MCF 10A (cell line): ENCODE results near the gene SSBP4. TPM values are rescaled to one million over a fixed set of nuclear protein-coding genes. Genes with fewer than 3 reads are reported as not detected.

Experiments
- BruUV-seq: library from RNA; stranded (reverse); fragments of 400-500 nt; replicated peaks from 2 replicates; lab custom pipeline; 2021; lab: Mats Ljungman, UMichigan
- CTCF ChIA-PET: fragments of 300-600 bp; sonication (Branson Sonifier 250); formaldehyde crosslinking; extraction: SDS; loops from one replicate; lab custom pipeline; 2021; ENCODE audit warnings: antibody characterized with exemption, inconsistent platforms; lab: Yijun Ruan, JAX
- POLR2A ChIA-PET: fragments of 300-600, 350-650 bp; sonication (Branson Sonifier 250); formaldehyde crosslinking; extraction: SDS; loops from one replicate; lab custom pipeline; 2020; ENCODE audit warnings: antibody characterized with exemption, inconsistent platforms; lab: Yijun Ruan, JAX
- DNase-seq: peaks from one replicate; pipeline ENCODE4 v3.0.0-alpha.2; 2018; ENCODE audit not compliant: unreplicated experiment
- H3K27ac Mint-ChIP-seq: one replicate; pipeline ENCODE4 v1.8.0; 2022; ENCODE audit warnings: mild to moderate bottlenecking, low read depth, mixed read lengths; ENCODE audit not compliant: unreplicated experiment
- H3K27me3 Mint-ChIP-seq: one replicate; pipeline ENCODE4 v1.8.0; 2022; ENCODE audit warnings: mixed read lengths; ENCODE audit not compliant: insufficient read depth, unreplicated experiment
- H3K36me3 Mint-ChIP-seq: one replicate; pipeline ENCODE4 v1.8.0; 2022; ENCODE audit warnings: mild to moderate bottlenecking, moderate library complexity, mixed read lengths; ENCODE audit not compliant: insufficient read depth, unreplicated experiment
- H3K4me1 Mint-ChIP-seq: one replicate; pipeline ENCODE4 v1.8.0; 2022; ENCODE audit warnings: mixed read lengths; ENCODE audit not compliant: insufficient read depth, unreplicated experiment
- H3K4me3 Mint-ChIP-seq: one replicate; pipeline ENCODE4 v1.8.0; 2022; ENCODE audit warnings: mild to moderate bottlenecking, moderate library complexity, mixed read lengths; ENCODE audit not compliant: unreplicated experiment
- H3K9me3 Mint-ChIP-seq: one replicate; pipeline ENCODE4 v1.8.0; 2022; ENCODE audit warnings: mixed read lengths; ENCODE audit not compliant: unreplicated experiment
- CTCF ChIP-seq: fragments of 200-600 bp; IDR thresholded peaks from one replicate; pipeline ENCODE4 v1.8.0; 2022; ENCODE audit warnings: antibody characterized with exemption, mild to moderate bottlenecking; ENCODE audit not compliant: unreplicated experiment
- intact Hi-C: fragments of 100-400 bp; cut with micrococcal nuclease; formaldehyde crosslinking; loops from 2 replicates; pipeline ENCODE4 v1.14.1; 2022
- total RNA-seq: library from RNA; stranded (reverse); gene quantifications from 2 replicates; pipeline ENCODE4 v1.2.3, GENCODE V29; 2022

Gene SSBP4
- total RNA-seq, 1 experiment from 2014 or later: 26.3 TPM

GRCh38 chr19:18417250-18418028 lies 1.8 kb upstream of the SSBP4 start:
- Mint-ChIP-seq H3K4me3 (peak overlapping the region; percentile 77), H3K36me3 (peaks cover 7% of the 10 kb centered on the region), H3K9me3 (no peaks in the 10 kb centered on the region), H3K27me3 (no peaks in the 10 kb centered on the region), H3K4me1 (peaks cover 21% of the 10 kb centered on the region), H3K27ac (peak overlapping the region; percentile 57)
- CTCF ChIA-PET: interaction anchor here (0.6 to 2.0 kb wide), 8 partner anchors 20 to 185 kb away, joined by 3 to 8 read pairs (median 3); no protein-coding TSS in a partner anchor
- DNase-seq: peak; percentile 43
- no TSS peak for BruUV-seq
- POLR2A ChIA-PET: interaction anchor here (1.7 to 2.0 kb wide), 2 partner anchors 32 to 137 kb away, joined by 6 to 24 read pairs; partner anchors contain the start of genes GDF15 and JUND
- TF ChIP-seq CTCF: no peak
- intact Hi-C loops: no loop called here

GRCh38 chr19:18418029-18418482 lies 1.1 kb upstream of the SSBP4 start:
- no TSS peak for BruUV-seq
- Mint-ChIP-seq H3K4me1 (peaks cover 26% of the 10 kb centered on the region), H3K9me3 (no peaks in the 10 kb centered on the region), H3K4me3 (peak overlapping the region; percentile 77), H3K27me3 (no peaks in the 10 kb centered on the region), H3K36me3 (peaks cover 7% of the 10 kb centered on the region), H3K27ac (no peak overlapping the region)
- no peak for TF ChIP-seq CTCF
- DNase-seq: no peak
- ChIA-PET POLR2A (interaction anchor here (1.3 to 2.3 kb wide), 5 partner anchors 8 to 138 kb away, joined by 6 to 24 read pairs (median 8); partner anchors contain the start of genes GDF15 and JUND), CTCF (interaction anchor here (0.6 to 1.9 kb wide), 9 partner anchors 20 to 186 kb away, joined by 3 to 10 read pairs (median 3); no protein-coding TSS in a partner anchor)
- intact Hi-C loops: no loop called here

GRCh38 chr19:18418483-18419194 lies 559 bp upstream of the SSBP4 start:
- H3K27me3 Mint-ChIP-seq: no peaks in the 10 kb centered on the region
- H3K4me3 Mint-ChIP-seq: peak overlapping the region; percentile 77
- DNase-seq: no peak
- intact Hi-C loops: no loop called here
- no peak overlapping the region for H3K27ac Mint-ChIP-seq
- H3K9me3 Mint-ChIP-seq: no peaks in the 10 kb centered on the region
- no peak for TF ChIP-seq CTCF
- H3K36me3 Mint-ChIP-seq: peaks cover 7% of the 10 kb centered on the region
- ChIA-PET CTCF (interaction anchor here (0.6 to 2.9 kb wide), 22 partner anchors 8 to 424 kb away, joined by 3 to 10 read pairs (median 3); no protein-coding TSS in a partner anchor), POLR2A (interaction anchor here (0.7 to 2.7 kb wide), 19 partner anchors 8 to 213 kb away, joined by 3 to 24 read pairs (median 4); partner anchors contain the start of genes ELL, GDF15, JUND and LSM4)
- BruUV-seq: no TSS peak
- peaks cover 29% of the 10 kb centered on the region for H3K4me1 Mint-ChIP-seq
